ENCODE results near the gene NTMT1.

NTMT1 gene

GRCh38 chr9:129682381-129682780 is 56.4 kb downstream of the NTMT1 start:
- no peak for DNase-seq

- DNase-seq: no peak
Measured at GRCh38 chr9:129685220-129685932, 59.4 kb downstream of the NTMT1 start.

Data from NCI-H1105 (cell line).